ENCODE data around the gene HIC2. TPM values are rescaled to one million over a fixed set of nuclear protein-coding genes. Genes with fewer than 3 reads are reported as not detected.
"Not testable (repeated sequence)": the region's sequence is repeated elsewhere in the genome, so short reads cannot be mapped to it uniquely, and the experiment has no call there.

Gene HIC2, protein sequence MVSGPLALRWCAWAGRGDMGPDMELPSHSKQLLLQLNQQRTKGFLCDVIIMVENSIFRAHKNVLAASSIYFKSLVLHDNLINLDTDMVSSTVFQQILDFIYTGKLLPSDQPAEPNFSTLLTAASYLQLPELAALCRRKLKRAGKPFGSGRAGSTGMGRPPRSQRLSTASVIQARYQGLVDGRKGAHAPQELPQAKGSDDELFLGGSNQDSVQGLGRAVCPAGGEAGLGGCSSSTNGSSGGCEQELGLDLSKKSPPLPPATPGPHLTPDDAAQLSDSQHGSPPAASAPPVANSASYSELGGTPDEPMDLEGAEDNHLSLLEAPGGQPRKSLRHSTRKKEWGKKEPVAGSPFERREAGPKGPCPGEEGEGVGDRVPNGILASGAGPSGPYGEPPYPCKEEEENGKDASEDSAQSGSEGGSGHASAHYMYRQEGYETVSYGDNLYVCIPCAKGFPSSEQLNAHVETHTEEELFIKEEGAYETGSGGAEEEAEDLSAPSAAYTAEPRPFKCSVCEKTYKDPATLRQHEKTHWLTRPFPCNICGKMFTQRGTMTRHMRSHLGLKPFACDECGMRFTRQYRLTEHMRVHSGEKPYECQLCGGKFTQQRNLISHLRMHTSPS
- total RNA-seq (2014; rRNA removed) (3.5 and 4.8 TPM in 2 replicates), Bru-seq, nascent RNA (percentile 43 among the genes with signal in this experiment), BruChase-seq, experiment 1, labeled RNA remaining after a 6-hour chase (percentile 44 among the genes with signal in this experiment), BruChase-seq, experiment 2, labeled RNA remaining after a 2-hour chase (percentile 49 among the genes with signal in this experiment)
- long read RNA-seq, partial matches to known transcripts, result 0 of 3 reads
- long read RNA-seq, other reads (novel, unspliced or antisense), result 3 of 3 reads

- H3K36me3 ChIP-seq (ENCODE audit: low read depth, low read length); H3K9ac ChIP-seq (ENCODE audit: low read length); H3K27ac ChIP-seq (ENCODE audit: low read length); H3K9me3 ChIP-seq (ENCODE audit: low read length); H4K20me1 ChIP-seq (ENCODE audit: low read length); H3K27me3 ChIP-seq (ENCODE audit: low read length); H3K4me2 ChIP-seq (ENCODE audit: low read length); H3F3A ChIP-seq (ENCODE audit: low read length, unreplicated experiment); CTCF ChIA-PET; BruUV-seq (replicated peaks); POLR2A ChIA-PET (ENCODE audit: unreplicated experiment); intact Hi-C loops (cut with micrococcal nuclease); H3K9me2 ChIP-seq (replicated peaks; ENCODE audit: low read length); H3K4me1 ChIP-seq (ENCODE audit: insufficient read depth, low read length); H2AFZ ChIP-seq (ENCODE audit: low read length); DNase-seq; H3K79me2 ChIP-seq (ENCODE audit: low read length): not testable (repeated sequence)
- H3K4me3 ChIP-seq (ENCODE audit: low read length), result peak within 1 kb of the TSS; percentile 47; the same call in 1 of the 2 replicates
- ATAC-seq, result peak; percentile 67
Observed at GRCh38 chr22:21417227-21417746, at the start of gene HIC2. Gene HIC2 (plus strand): TSS chr22:21417371. CDS start chr22:21442832, 25,461 bp downstream.

GRCh38 chr22:21368603-21369310, 48.4 kb upstream of the HIC2 start:
- CTCF ChIA-PET, result not testable (repeated sequence)

GRCh38 chr22:21375880-21376279, 41.3 kb upstream of the HIC2 start:
- H3K9ac ChIP-seq (ENCODE audit: low read length); H4K20me1 ChIP-seq (ENCODE audit: low read length); CTCF ChIA-PET; DNase-seq; H3K36me3 ChIP-seq (ENCODE audit: low read depth, low read length); H3K4me1 ChIP-seq (ENCODE audit: insufficient read depth, low read length); intact Hi-C loops (cut with micrococcal nuclease); H2AFZ ChIP-seq (ENCODE audit: low read length); POLR2A ChIA-PET (ENCODE audit: unreplicated experiment); H3K27ac ChIP-seq (ENCODE audit: low read length); H3K9me2 ChIP-seq (replicated peaks; ENCODE audit: low read length); H3K27me3 ChIP-seq (ENCODE audit: low read length); H3K4me2 ChIP-seq (ENCODE audit: low read length); H3K4me3 ChIP-seq (ENCODE audit: low read length); ATAC-seq; BruUV-seq (replicated peaks); H3K79me2 ChIP-seq (ENCODE audit: low read length); H3K9me3 ChIP-seq (ENCODE audit: low read length); H3F3A ChIP-seq (ENCODE audit: low read length, unreplicated experiment): not testable (repeated sequence)

More at GRCh38 chr22:21368603-21369310, 48.4 kb upstream of the HIC2 start:
- H3K27me3 ChIP-seq (ENCODE audit: low read length); H3K27ac ChIP-seq (ENCODE audit: low read length); H4K20me1 ChIP-seq (ENCODE audit: low read length); ATAC-seq; POLR2A ChIA-PET (ENCODE audit: unreplicated experiment); intact Hi-C loops (cut with micrococcal nuclease); H3K4me2 ChIP-seq (ENCODE audit: low read length); BruUV-seq (replicated peaks); H3K9ac ChIP-seq (ENCODE audit: low read length); H3K79me2 ChIP-seq (ENCODE audit: low read length); H3K9me2 ChIP-seq (replicated peaks; ENCODE audit: low read length); H3K9me3 ChIP-seq (ENCODE audit: low read length); H3K4me1 ChIP-seq (ENCODE audit: insufficient read depth, low read length); H2AFZ ChIP-seq (ENCODE audit: low read length); H3K4me3 ChIP-seq (ENCODE audit: low read length); H3K36me3 ChIP-seq (ENCODE audit: low read depth, low read length); H3F3A ChIP-seq (ENCODE audit: low read length, unreplicated experiment); DNase-seq: not testable (repeated sequence)

DNA sequence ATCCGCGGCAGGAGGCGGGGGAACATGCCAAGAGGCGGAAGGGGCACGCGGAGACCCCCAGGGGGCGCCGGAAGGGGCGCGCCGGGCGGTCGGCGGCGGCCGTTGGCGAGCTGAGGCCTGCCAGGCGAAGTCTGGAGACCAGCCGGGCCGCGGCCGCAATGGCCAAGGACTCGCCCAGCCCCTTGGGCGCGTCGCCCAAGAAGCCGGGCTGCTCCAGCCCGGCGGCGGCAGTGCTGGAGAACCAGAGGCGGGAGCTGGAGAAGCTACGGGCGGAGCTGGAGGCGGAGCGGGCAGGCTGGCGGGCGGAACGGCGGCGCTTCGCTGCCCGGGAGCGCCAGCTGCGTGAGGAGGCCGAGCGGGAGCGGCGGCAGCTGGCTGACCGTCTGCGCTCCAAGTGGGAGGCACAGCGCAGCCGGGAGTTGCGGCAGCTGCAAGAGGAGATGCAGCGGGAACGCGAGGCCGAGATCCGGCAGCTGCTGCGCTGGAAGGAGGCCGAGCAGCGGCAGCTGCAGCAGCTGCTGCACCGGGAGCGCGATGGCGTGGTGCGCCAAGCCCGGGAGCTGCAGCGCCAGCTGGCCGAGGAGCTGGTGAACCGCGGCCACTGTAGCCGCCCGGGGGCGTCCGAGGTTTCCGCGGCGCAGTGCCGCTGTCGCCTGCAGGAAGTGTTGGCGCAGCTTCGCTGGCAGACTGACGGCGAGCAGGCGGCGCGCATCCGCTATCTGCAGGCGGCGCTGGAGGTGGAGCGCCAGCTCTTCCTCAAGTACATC, 33.3 kb upstream of the HIC2 start, which contains the start of gene RIMBP3B:
Gene RIMBP3B, plus strand, starts transcription at position 51 of the 767 bp plus-strand sequence. Its CDS starts 108 bp downstream, at position 159.
- not testable (repeated sequence) for H2AFZ ChIP-seq (ENCODE audit: low read length); DNase-seq

GRCh38 chr22:21384468-21385357, 32.5 kb upstream of the HIC2 start:
- H4K20me1 ChIP-seq (ENCODE audit: low read length); H3K9me2 ChIP-seq (replicated peaks; ENCODE audit: low read length); H3K36me3 ChIP-seq (ENCODE audit: low read depth, low read length); DNase-seq; H3K4me2 ChIP-seq (ENCODE audit: low read length); H3K79me2 ChIP-seq (ENCODE audit: low read length); H3K4me3 ChIP-seq (ENCODE audit: low read length); H3K9me3 ChIP-seq (ENCODE audit: low read length); H2AFZ ChIP-seq (ENCODE audit: low read length); intact Hi-C loops (cut with micrococcal nuclease); H3F3A ChIP-seq (ENCODE audit: low read length, unreplicated experiment); H3K9ac ChIP-seq (ENCODE audit: low read length); BruUV-seq (replicated peaks); H3K27me3 ChIP-seq (ENCODE audit: low read length); POLR2A ChIA-PET (ENCODE audit: unreplicated experiment); H3K4me1 ChIP-seq (ENCODE audit: insufficient read depth, low read length); CTCF ChIA-PET; H3K27ac ChIP-seq (ENCODE audit: low read length): not testable (repeated sequence)
- peak; percentile 57 for ATAC-seq

More for the DNA sequence above, 33.3 kb upstream of the HIC2 start, which contains the start of gene RIMBP3B:
- POLR2A ChIA-PET (ENCODE audit: unreplicated experiment); H3K79me2 ChIP-seq (ENCODE audit: low read length); H3K4me3 ChIP-seq (ENCODE audit: low read length); H3K27ac ChIP-seq (ENCODE audit: low read length); H3K9me3 ChIP-seq (ENCODE audit: low read length); H3K36me3 ChIP-seq (ENCODE audit: low read depth, low read length); H3K9me2 ChIP-seq (replicated peaks; ENCODE audit: low read length); H4K20me1 ChIP-seq (ENCODE audit: low read length); H3K9ac ChIP-seq (ENCODE audit: low read length); intact Hi-C loops (cut with micrococcal nuclease); CTCF ChIA-PET; BruUV-seq (replicated peaks); H3K4me2 ChIP-seq (ENCODE audit: low read length); H3K27me3 ChIP-seq (ENCODE audit: low read length); H3K4me1 ChIP-seq (ENCODE audit: insufficient read depth, low read length); H3F3A ChIP-seq (ENCODE audit: low read length, unreplicated experiment): not testable (repeated sequence)
- ATAC-seq, result peak; percentile 83
